Stimulated activated CD8-positive, alpha-beta memory T cell treated with anti-CD3 and anti-CD28 coated beads, Interleukin-4, amount 100 ng/mL, for 48 hours (primary cell): ENCODE data around the gene IGSF21.
"Not testable (repeated sequence)": the region's sequence is repeated elsewhere in the genome, so short reads cannot be mapped to it uniquely, and the experiment has no call there.

Source experiments
- DNase-seq: peaks from one replicate; pipeline ENCODE4 v3.0.0-alpha.2; 2020

The IGSF21 gene

DNA sequence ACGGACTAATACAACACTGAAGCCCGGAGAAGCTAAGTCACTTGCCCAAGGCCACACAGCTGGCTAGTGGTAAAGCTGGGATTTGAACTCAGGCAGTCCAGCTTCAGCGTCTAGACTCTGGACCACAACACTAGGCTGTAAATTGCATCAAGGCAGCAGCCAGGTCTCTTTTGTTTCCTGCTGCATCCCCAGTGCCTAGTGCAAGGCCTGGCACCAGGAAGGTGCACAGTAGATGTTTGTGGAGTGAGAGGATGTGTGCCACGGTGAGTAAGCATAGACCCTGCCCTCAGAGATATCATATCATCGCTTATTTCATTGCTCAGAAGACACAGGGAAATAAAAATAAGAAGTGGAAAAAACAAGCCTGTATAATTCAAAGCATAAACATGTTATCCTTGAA lies 40.9 kb downstream of the IGSF21 start:
- no peak for DNase-seq

DNA sequence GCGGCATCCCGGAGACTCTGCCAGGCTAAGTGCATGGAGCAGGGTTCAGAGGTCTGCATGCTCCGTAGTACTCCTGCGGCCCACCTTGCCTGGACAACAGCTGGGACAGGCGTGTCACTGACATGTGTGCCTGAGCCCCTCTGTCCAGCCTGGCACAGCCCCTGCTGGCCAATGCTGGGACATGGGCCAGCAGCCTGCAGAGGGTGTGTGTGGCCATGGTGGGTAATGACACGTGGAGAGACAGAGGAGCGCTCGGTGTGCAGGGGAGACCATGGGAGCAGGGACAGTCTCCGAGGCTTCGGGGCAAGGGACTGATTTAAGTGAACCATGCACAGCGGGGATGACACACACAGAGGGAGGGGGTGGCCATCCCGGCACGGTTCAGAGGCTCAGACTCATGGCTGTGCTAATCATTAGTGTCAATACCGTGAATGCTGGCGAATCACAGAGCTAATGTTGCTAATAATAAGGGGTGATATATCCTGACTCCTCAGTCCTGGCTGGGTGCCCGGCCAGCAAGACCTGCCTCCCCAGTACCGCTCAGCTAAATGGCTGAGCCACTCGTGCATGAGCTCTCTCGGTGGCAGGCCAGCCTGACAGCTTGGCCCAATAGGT lies 41.5 kb downstream of the IGSF21 start:
- no peak for DNase-seq

DNA sequence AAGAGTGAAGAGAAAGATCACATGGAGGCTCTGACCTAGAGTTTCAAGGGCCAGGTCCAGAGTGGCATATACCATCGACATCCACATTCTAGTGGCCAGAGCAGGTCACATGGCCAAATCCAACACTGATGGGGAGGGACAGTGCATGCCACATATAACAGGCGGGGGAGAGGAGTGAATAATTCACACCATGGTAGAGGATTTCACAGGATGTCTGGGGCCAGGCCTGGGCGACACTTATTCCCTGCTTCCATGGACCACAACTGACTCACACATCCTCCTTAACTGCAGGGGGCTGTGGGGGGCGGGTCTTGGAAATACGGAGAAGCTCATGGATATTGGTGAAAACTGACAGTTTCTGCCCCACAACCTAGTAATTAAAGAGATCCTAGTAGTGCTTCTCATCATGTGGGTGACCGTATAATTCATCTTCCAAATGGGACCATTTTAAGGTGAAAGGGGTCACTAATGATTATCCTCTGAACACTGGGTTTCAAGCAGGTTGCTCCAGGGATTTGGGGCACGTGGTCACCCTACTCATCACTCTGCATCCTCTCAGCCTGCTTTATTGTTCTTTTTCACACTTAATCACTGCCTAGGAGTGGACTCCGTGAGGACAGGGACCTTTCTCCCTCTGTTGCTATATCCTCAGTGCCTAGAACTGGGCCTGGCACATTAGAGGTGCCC lies 44.0 kb downstream of the IGSF21 start:
- no peak for DNase-seq

DNA sequence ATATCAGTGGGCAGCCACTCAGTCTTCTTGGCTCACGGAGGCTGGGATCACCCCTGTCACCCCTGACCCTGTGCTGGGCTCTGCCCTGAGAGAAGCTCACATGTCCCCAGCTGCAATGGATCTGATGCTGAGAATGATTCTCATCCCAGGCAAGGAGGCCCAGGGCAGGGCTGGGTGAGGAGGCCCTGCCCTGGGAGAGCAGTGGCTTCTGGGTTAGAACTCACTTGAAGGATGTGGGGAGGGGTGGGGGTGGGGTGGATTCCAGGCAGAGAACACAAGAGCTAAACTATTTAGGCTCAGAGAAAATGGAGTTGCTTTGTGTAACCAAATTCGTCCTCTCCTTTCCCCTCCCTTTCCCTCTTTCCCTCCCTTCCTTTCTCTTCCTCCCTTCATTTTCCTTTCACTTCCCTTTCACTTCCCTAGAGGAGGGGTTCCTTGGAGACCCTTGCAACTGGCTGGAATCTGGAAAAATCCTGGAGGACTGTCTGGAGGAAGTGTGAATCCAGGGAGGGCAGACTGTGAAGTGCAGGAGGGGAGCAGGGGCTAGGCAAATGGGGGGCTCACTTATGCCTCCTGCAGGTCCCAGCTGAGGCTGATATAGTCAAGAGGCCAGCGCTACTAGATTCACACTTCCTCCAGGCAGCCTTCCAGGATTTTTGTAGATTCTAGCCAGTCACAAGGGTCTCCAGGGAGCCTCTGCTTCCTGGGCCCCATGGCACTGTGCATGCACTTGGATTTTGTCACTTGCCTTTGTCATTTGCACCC lies 47.0 kb downstream of the IGSF21 start:
- DNase-seq = no peak

DNA sequence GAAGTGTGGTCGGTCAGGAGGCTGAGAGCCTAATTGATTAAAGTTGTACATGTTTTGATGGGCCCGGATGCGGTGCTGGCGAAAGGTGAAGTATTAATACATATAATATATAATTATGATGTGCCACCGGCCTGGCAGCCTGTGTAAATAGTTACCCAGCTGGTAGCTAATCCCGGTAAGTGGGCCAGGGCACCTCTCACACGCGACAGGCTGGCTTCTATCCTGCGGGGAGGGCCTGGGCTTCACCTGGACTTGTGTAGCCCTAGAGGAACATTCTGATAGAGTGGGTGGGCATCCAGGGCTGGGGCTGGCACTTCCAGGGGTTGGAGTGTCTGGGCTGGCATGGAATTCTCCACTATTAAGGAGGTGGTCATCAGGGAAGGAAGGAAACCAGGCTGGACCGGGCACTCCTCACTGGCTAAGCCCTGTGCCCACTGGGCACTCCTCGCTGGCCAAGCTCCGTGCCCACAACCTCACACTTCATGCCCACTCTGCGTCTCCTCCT lies 48.3 kb downstream of the IGSF21 start:
- no peak for DNase-seq

DNA sequence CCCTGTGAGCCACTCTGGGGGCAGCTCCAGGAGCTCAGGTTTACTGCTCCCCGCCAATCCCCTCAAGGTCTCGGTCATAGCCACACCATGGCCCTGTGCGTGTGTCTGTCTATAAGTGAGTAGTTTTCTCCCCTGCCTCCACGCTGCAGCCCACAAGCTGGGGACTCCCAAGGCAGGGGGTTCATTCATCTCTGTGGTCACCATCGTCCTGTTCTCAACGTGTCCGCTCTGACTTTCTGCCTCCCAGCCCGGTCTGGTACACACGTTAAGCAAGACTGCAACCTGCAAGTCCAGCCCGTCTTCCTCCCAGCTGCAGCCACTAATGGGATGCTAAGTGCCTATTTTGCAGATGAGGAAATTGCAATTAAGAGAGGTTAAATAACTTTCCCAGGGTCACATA lies 49.8 kb downstream of the IGSF21 start:
- DNase-seq = no peak

DNA sequence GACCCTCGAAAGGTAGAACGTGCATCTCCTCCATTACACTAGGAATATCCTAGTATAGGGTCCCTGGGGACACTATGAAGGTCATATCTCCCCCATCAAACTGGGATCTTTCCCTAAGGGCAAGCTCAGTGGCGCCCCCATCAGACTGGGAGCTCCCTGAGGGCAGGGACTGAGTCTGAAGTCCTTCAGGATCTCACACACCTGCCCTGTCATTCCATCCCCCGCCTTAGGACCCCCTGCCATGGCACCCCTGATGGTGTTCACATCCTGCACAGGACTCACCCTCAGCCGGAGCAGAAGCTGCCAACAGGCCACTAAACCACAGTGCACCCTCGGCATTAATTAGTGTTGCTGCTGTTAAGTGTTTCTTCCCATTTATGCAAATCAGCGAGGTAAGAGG lies 50.4 kb downstream of the IGSF21 start:
- DNase-seq = no peak

DNA sequence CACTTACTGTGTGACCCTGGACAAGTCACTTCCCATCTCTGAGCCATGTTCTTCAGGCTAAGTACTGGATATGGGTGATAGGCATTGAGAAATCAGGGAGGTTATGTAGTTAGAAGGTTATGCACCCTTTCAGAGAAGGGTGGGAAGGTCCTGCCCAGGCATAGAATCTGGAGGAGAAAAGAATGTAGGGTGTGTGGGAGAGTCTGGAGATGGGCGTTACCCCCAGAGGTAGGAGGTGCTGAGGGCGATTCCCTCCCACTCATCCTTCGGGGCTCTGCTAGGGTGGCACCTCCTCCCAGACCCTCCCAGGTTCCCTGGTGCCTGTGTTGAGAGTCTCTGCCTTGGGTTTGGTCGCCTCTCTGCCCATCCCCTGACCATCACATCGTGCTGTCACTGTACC lies 51.1 kb downstream of the IGSF21 start:
- no peak for DNase-seq

DNA sequence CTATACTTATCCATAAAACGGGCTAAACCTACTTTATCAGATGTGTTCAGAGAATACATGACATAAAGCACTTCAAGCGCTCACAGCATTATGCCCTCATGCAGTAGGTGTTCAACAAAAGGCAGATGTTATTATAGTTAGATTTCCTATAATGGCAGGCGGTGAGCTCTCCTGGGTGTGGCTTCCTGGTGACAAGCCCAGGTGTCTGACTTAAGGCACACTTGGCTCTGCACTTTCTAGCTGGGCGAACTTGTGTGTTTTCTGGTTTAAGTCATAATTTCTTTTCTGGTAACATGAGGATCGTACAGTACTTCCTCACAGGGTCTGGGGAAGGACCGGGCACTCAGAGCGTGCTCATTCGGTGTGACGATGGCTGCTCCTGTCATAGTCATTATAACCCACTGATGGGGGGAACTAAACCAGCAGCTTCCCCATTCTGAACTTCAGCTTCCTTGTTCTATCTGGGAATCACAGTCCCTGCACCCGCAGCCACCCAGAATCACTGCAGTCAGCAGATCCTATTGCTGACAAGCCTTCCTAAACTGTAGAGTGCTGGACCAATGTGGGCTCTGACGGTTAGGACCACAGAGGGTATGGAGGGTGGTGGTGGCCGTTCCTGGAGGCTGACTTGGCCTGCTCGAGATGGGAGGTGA lies 52.8 kb downstream of the IGSF21 start:
- no peak for DNase-seq

DNA sequence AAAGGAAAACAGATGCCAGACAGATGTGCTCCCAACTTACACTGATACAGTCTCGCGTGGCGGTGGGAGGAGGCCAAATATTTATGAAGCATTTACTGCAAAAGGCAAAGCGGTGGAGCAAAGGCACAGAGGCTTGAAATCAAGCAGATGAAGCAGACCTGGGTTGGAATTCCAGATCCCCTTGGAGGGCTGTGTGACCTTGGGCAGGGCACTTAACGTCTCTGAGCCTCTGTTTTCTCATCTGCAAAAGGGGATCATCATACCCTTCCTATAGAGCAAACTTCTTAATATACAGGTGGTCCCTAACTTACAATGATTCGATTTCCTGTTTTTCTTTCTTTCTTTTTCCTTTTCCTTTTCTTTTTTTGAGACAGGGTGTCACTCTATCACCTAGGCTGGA lies 54.1 kb downstream of the IGSF21 start:
- no peak for DNase-seq

DNA sequence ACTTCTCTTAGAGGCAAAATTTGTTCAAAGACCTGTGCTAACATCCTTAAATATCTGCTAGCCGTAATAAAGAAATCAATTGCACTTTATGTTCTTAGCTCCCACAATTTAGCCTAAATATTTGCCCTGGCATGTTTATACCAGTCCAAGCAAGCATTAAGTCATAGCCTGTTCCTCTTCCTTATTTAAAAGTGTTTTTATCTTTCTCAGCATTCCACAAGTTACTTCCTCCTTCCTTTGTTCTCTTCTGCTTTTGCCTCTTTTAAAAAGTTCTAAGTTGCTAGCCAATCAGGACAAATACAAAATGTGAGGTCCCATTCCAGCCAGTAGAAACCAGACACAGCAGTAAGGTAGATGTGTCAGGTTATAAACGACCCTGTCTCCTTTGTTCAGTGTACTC lies 58.0 kb downstream of the IGSF21 start:
- not testable (repeated sequence) for DNase-seq

DNA sequence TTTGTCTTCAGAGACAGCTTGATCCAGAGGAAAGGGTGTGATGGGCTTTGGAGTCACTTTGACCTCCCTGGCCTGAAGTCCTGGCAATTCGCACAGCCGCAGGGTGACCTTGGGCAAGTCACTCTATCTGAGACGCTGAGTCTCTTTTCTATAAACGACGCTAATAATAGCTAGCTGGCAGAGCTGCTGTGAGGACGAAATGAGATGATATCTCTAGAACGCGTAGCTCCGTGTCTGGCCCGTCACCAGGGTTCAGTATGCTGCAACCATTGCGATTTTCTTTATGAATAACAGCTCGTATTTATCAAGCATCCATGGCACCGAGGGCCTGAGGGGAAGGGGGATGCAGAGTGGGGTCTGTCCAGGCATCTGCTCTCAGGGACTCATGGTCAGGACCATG lies 58.7 kb downstream of the IGSF21 start:
- DNase-seq = no peak

DNA sequence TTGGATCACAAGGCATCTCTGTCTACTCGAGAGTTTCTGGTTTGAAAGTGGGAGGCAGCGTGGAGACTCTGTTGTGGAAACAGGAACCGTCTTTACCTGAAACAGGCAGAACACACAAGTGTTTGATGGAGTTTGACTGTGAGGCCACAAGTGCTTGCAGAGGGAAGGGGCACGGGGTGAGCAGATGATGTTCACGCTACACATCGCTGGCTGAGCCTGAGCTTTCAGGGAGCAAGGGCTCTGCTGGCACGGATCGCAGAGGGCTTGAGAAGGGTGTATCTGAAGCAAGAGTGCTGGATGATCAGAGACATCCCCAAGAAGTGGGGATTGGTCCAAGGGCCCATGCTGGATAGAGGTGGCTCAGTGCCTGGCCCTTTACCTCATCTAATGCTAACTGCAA lies 59.3 kb downstream of the IGSF21 start:
- no peak for DNase-seq

DNA sequence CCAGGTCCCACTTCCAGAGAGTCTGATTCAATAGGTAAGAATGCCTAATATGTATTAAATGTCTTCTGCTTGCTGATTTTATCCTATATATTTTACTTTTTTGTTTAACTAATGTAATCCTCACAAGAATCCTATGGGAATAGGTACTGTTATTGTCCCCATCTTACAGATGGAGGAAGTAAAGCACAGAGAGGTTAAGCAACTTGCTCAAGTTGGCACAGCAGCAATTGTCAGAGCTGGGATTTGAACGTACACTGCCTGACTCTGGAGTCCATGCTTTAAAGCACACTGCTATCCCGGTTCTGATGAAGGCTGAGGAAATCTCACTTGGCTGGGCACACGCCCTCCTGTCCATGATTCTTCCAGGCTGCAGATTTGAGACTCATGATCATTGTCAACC lies 62.8 kb downstream of the IGSF21 start:
- no peak for DNase-seq

DNA sequence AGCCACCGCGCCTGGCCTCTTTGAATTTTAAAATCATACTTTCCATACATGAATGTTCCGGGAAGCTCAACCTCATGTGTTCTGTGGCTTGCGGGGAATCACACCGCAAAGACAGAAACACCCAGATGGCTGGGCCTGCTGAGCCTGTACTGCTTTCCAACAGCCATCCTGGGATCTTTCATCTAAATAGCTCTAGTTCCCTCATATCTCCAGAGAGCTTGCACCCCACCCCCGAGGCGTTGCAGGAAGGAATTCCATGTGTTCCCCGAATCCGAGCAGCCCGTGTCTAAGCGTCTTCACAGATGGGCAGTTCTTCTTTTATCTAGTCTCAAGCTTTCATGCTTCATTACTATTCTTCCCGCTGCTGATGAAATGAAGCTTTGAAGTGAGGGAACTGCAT lies 66.4 kb downstream of the IGSF21 start:
- DNase-seq = no peak

DNA sequence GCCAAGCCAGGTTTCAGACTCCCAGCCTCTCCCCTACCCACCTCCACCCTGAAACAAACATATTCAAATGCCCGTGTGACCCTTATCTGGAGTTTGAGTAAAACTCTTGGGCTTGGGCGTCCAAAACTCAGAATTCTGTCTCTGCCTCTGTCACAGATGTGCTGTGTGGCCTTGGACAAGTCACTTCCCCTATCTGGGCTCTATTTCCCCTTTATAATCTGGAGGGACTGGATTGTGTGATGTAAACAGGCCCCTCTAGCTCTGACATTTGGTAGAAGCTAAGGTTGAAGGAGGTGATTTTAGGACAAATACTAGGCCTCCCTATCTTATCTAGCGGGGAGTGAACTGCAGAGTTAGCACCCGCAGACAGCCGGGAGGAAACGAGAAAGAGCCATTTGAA lies 67.5 kb downstream of the IGSF21 start:
- no peak for DNase-seq

DNA sequence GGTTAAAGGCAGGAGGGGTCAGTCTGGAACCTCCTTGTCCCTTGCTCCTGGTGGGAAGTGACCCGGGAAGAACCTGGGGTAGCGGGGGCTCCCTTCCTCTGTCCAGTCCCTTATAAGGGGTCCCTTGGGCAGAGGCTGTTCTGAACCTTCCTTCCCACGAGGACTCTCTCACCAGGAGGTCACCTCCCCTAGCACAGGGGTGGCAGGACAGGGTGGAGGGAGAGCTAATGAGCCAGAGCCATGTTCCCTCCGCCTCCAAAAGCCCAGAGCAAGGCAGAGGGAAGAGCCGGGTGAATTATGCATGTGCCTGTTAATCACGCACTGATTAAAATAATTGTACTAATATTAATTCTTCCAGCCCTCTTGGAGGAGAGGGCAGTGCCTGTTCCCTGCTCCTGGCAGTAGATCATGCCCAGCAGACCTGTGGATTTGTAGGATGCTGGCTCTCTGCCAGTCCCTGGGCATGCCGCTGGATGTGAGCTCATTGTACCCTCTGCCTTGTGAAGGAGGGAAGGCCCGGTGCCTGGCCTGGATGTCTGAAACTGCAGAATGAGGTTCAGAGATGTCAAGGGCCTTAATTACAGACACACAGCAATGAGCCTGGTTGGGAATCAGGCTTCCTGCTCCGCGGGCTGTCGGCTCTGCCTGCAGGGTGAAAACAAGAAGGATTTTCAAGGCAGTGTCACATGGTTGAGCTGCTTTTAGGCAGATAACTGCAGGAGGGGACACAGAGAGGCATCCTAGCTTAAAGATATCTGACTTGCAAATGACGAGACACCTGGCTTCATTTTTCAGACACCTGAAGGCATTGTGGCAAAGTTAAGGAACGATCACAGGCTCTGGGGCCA lies 68.2 kb downstream of the IGSF21 start:
- no peak for DNase-seq

DNA sequence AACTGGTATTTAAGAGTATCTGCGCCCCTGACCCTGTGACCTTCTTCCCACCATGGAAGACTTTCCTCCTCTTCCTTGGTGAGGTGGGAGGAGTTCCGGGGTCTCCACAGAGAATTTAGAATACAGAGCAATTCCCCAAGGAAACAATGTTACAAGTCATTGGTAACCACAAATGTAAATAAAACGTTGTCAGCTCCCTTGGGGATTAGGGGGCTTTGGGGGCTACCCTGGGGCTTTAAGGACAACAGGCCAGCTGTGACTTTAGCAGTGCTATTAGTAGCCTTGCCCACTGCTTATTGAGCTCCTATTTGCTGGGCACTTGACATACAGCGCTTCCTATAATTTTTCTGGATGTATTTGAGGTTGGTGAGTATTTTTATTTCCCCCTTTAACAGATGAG lies 69.0 kb downstream of the IGSF21 start:
- DNase-seq = no peak

DNA sequence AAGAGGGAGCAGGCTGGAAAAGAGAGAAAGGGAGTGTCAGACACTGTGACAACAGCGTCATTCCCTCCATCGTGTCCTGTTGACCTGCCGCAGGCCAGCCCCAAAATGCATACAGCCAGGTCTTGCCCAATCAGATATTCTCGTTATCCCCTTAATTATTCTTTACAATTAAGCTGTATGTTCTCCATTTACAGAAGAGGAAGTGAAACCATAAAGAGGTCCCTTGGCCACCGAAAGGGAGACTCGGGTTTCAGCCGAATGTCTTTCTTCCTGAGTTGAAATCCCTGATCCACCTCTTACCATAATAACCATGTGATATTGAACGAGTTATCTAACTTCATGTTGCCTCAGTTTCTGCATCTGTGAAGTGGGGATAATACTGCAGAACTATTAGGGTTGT lies 70.5 kb downstream of the IGSF21 start:
- DNase-seq = no peak

DNA sequence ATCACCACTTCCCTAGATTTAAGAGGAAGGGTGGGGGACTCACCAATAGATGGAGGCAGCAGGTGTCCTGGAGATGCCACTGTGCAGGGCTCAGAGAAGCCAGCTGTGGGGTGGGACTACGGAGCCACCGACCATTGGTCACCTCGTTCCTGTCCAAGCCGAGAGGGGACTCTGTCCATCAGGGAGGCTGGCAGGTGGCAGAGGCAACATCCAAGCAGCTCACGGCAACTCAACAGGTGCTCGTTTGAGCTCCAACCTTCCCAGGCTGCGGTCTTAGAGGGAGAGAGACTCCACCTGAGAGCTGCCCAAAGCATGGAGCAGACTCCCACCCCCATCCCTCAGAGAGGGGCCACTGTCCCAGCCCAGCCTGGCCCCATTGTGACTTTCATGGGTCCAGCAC lies 71.4 kb downstream of the IGSF21 start:
- DNase-seq = no peak

DNA sequence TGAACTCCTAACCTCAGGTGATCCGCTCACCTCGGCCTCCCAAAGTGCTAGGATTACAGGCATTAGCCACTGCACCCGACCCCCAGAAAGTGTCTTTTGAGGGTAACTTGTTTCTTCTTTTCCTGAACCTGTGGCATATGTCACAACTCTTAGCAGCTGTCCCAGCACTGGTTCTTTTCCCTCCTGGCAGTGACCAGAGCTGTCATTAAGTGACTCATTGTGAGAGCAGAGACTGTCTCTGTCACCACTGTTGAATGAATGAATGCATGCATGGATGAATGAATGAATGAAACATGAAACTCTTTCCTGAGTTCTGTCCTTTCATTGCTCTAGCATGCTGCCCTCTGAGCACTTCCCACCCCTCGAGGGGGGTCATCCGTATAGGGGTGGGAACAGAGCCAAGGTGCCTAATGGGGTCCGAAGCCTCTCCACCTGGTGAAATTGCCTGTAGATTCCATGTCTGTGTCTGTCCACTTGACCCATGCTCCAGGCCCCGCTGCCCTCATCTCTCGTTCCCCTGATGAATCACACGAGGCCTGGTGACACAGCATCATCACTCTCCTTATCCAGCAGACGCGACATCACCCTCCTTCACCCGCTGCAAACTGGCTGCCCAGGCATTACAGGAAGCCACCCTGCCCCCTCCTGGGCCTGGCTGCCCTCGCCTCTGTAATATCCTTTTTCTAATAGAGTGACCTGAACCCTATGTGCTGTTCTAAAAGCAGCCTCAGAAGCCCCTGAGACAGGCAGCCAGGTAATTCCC lies 75.0 kb downstream of the IGSF21 start:
- DNase-seq = no peak

DNA sequence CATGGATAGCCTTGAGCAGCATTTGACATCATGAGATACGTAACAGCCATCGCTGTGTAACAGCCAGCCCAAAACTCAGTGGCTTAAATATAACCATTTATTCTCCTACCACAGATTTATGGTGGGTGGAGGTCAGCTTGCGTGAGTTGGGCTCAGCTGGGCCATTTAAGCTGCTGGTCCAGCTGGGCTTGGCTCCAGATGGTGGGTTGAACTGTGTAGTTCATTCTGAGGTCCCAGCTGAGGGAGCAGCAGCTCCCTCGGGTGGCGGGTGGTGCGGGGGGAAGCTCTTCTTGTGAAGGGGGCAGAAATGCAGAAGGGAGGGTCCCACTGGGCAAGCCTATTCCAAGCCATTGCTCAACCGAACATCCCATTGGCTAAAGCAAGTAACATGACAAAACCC lies 75.9 kb downstream of the IGSF21 start:
- no peak for DNase-seq
